HPDE6-E6E7 (cell line): ENCODE measurements around the gene CNTNAP2.

Experiments
- DNase-seq: peaks from one replicate; pipeline ENCODE4 v3.0.0; 2011; ENCODE audit warnings: missing footprints; ENCODE audit errors: extremely low spot score

Gene CNTNAP2

GRCh38 chr7:147249956-147250355, 1133.4 kb downstream of the CNTNAP2 start:
- DNase-seq, result no peak

- no peak for DNase-seq
Observed at GRCh38 chr7:147251751-147252325, 1135.2 kb downstream of the CNTNAP2 start.

- no peak for DNase-seq
Observed at GRCh38 chr7:147261693-147262092, 1145.1 kb downstream of the CNTNAP2 start.

GRCh38 chr7:147265528-147265927, 1148.9 kb downstream of the CNTNAP2 start:
- DNase-seq, result no peak

GRCh38 chr7:147276106-147276505, 1159.5 kb downstream of the CNTNAP2 start:
- no peak for DNase-seq

GRCh38 chr7:147276783-147277370, 1160.3 kb downstream of the CNTNAP2 start:
- no peak for DNase-seq

- DNase-seq, result no peak
Observed at GRCh38 chr7:147279514-147279913, 1162.9 kb downstream of the CNTNAP2 start.

- no peak for DNase-seq
Observed at GRCh38 chr7:147279964-147280374, 1163.4 kb downstream of the CNTNAP2 start.

GRCh38 chr7:147282204-147282603, 1165.6 kb downstream of the CNTNAP2 start:
- no peak for DNase-seq

GRCh38 chr7:147296201-147296600, 1179.6 kb downstream of the CNTNAP2 start:
- DNase-seq, result no peak

GRCh38 chr7:147296986-147297385, 1180.4 kb downstream of the CNTNAP2 start:
- no peak for DNase-seq

GRCh38 chr7:147298611-147299043, 1182.0 kb downstream of the CNTNAP2 start:
- DNase-seq, result no peak

- DNase-seq, result no peak
Observed at GRCh38 chr7:147300293-147300692, 1183.7 kb downstream of the CNTNAP2 start.

- DNase-seq, result no peak
Observed at GRCh38 chr7:147304376-147304775, 1187.8 kb downstream of the CNTNAP2 start.

GRCh38 chr7:147305827-147306226, 1189.2 kb downstream of the CNTNAP2 start:
- DNase-seq, result no peak

- no peak for DNase-seq
Observed at GRCh38 chr7:147308539-147308938, 1191.9 kb downstream of the CNTNAP2 start.

- no peak for DNase-seq
Observed at GRCh38 chr7:147311336-147311735, 1194.7 kb downstream of the CNTNAP2 start.

GRCh38 chr7:147321504-147321903, 1204.9 kb downstream of the CNTNAP2 start:
- no peak for DNase-seq

GRCh38 chr7:147332988-147333387, 1216.4 kb downstream of the CNTNAP2 start:
- no peak for DNase-seq

- DNase-seq, result no peak
Observed at GRCh38 chr7:147363101-147363500, 1246.5 kb downstream of the CNTNAP2 start.

- no peak for DNase-seq
Observed at GRCh38 chr7:147376192-147376591, 1259.6 kb downstream of the CNTNAP2 start.

- no peak for DNase-seq
Observed at GRCh38 chr7:147380926-147381325, 1264.3 kb downstream of the CNTNAP2 start.

GRCh38 chr7:147394329-147394728, 1277.7 kb downstream of the CNTNAP2 start:
- DNase-seq, result no peak

- DNase-seq, result no peak
Observed at GRCh38 chr7:147400221-147400689, 1283.7 kb downstream of the CNTNAP2 start.
